H1 (cell line): ENCODE results near the gene NFYA. TPM values are rescaled to one million over a fixed set of nuclear protein-coding genes. Genes with fewer than 3 reads are reported as not detected.

Source experiments
- CTCF ChIA-PET: fragments of 300-600 bp; sonication (Branson Sonifier 250); formaldehyde crosslinking; loops from one replicate; lab custom pipeline; 2021; ENCODE audit not compliant: partially characterized antibody; lab: Charles Lee
- POLR2A ChIA-PET: fragments of 300-600 bp; sonication (Branson Sonifier 250); formaldehyde crosslinking; loops from one replicate; lab custom pipeline; 2021; ENCODE audit warnings: inconsistent platforms; ENCODE audit not compliant: partially characterized antibody; lab: Charles Lee
- DNase-seq, 2 experiments: peaks; one replicate each; pipeline versions ENCODE4 v3.0.0 to v3.0.0-alpha.2; 2010 to 2022; ENCODE audit warnings: low spot score in 2 of 2, low read depth in 1 of 2, mixed read lengths in 1 of 2
- FAIRE-seq: peaks from 2 replicates; lab custom pipeline; 2011; peaks lifted over from hg19 to GRCh38; lab: Jason Lieb, UNC
- H2AFZ ChIP-seq: 2 replicates; pipeline ENCODE4 v1.8.1; 2012; ENCODE audit warnings: low read length, inconsistent platforms
- H2AK5ac ChIP-seq: 2 replicates; pipeline ENCODE4 v1.6.1; 2013; ENCODE audit warnings: low read depth, low read length
- H2BK120ac ChIP-seq: replicated peaks from 2 replicates; pipeline ENCODE3; 2013; ENCODE audit warnings: low read depth, low read length, inconsistent platforms
- H2BK12ac ChIP-seq: 2 replicates; pipeline ENCODE4 v1.6.1; 2013; ENCODE audit warnings: low read depth, low read length
- H2BK15ac ChIP-seq: 2 replicates; pipeline ENCODE4 v1.6.1; 2013; ENCODE audit warnings: low read length
- H2BK20ac ChIP-seq: 2 replicates; pipeline ENCODE4 v1.6.1; 2013; ENCODE audit warnings: low read length
- H2BK5ac ChIP-seq: 2 replicates; pipeline ENCODE4 v1.6.1; 2013; ENCODE audit warnings: low read depth, low read length
- H3K14ac ChIP-seq: 2 replicates; pipeline ENCODE4 v1.6.1; 2013; ENCODE audit warnings: inconsistent platforms; ENCODE audit not compliant: insufficient read length
- H3K18ac ChIP-seq: 2 replicates; pipeline ENCODE4 v1.6.1; 2013; ENCODE audit warnings: low read length; ENCODE audit errors: extremely low read depth
- H3K23ac ChIP-seq: 2 replicates; pipeline ENCODE4 v1.6.1; 2013; ENCODE audit warnings: inconsistent platforms; ENCODE audit not compliant: insufficient read length
- H3K23me2 ChIP-seq: 2 replicates; pipeline ENCODE4 v1.6.1; 2013; ENCODE audit warnings: low read depth, low read length
- H3K27ac ChIP-seq: 2 replicates; pipeline ENCODE4 v1.6.1; 2011; ENCODE audit warnings: low read depth, low read length, inconsistent platforms
- H3K27me3 ChIP-seq, 4 experiments: replicated peaks in 1 of 4; 1 replicate in 1 of 4; 2 replicates in 3 of 4; pipeline versions ENCODE4 v1.6.1 to v1.8.1; 2011 to 2013; ENCODE audit warnings: low read length in 3 of 4, mild to moderate bottlenecking in 3 of 4, inconsistent platforms in 2 of 4, mixed read lengths in 2 of 4, moderate library complexity in 1 of 4; ENCODE audit not compliant: control insufficient read depth in 3 of 4, insufficient read depth in 3 of 4; ENCODE audit errors: extremely low read depth in 1 of 4
- H3K36me3 ChIP-seq, 4 experiments: 2 replicates each; pipeline versions ENCODE4 v1.6.1 to v1.8.1; 2011 to 2013; ENCODE audit warnings: mild to moderate bottlenecking in 4 of 4, low read length in 3 of 4, moderate library complexity in 2 of 4, control low read depth in 1 of 4, inconsistent platforms in 1 of 4; ENCODE audit not compliant: insufficient read depth in 4 of 4, control insufficient read depth in 2 of 4
- H3K4ac ChIP-seq: replicated peaks from 2 replicates; pipeline ENCODE3; 2013; ENCODE audit warnings: low read length, low read depth, mixed read lengths, inconsistent platforms; ENCODE audit not compliant: insufficient read length
- H3K4me1 ChIP-seq, 4 experiments: replicated peaks in 1 of 4; 1 replicate in 1 of 4; 2 replicates in 3 of 4; pipeline versions ENCODE4 v1.6.1 to v1.8.1; 2011 to 2013; ENCODE audit warnings: low read length in 3 of 4, inconsistent platforms in 2 of 4, mixed read lengths in 1 of 4; ENCODE audit not compliant: insufficient read depth in 4 of 4, control insufficient read depth in 3 of 4
- H3K4me2 ChIP-seq, 2 experiments: 2 replicates each; pipeline versions ENCODE4 v1.6.1 to v1.8.1; 2011 to 2013; ENCODE audit warnings: low read depth in 2 of 2, low read length in 2 of 2, control low read depth in 1 of 2, inconsistent platforms in 1 of 2, mild to moderate bottlenecking in 1 of 2; ENCODE audit not compliant: insufficient read depth in 1 of 2
- H3K4me3 ChIP-seq, 4 experiments: fragments of 200-600, 300-600 bp in 1 of 4; sonication (generic), shearing (Covaris generic), sonication (Bioruptor Twin) in 1 of 4; 2 replicates each; pipeline versions ENCODE4 v1.5.1 to v1.8.1; 2011 to 2016; ENCODE audit warnings: low read length in 4 of 4, low read depth in 3 of 4, control low read depth in 2 of 4, inconsistent platforms in 2 of 4, mild to moderate bottlenecking in 2 of 4, mixed read lengths in 1 of 4, moderate library complexity in 1 of 4; ENCODE audit not compliant: insufficient read depth in 2 of 4; ENCODE audit errors: extremely low read depth in 1 of 4
- H3K56ac ChIP-seq: replicated peaks from 2 replicates; pipeline ENCODE3; 2013; ENCODE audit warnings: low read depth, mild to moderate bottlenecking, mixed read lengths, low read length, inconsistent platforms; ENCODE audit not compliant: insufficient read length
- H3K79me1 ChIP-seq: 2 replicates; pipeline ENCODE4 v1.6.1; 2013; ENCODE audit warnings: low read depth, low read length, control low read depth
- H3K79me2 ChIP-seq, 2 experiments: 2 replicates each; pipeline versions ENCODE4 v1.6.1 to v1.8.1; 2012 to 2013; ENCODE audit warnings: low read length in 2 of 2, mild to moderate bottlenecking in 2 of 2, inconsistent platforms in 1 of 2; ENCODE audit not compliant: insufficient read depth in 2 of 2, control insufficient read depth in 1 of 2
- H3K9ac ChIP-seq, 4 experiments: replicated peaks in 1 of 4; 1 replicate in 1 of 4; 2 replicates in 3 of 4; pipeline versions ENCODE4 v1.6.1 to v1.8.1; 2011 to 2013; ENCODE audit warnings: low read depth in 3 of 4, low read length in 3 of 4, control low read depth in 2 of 4, mild to moderate bottlenecking in 2 of 4, moderate library complexity in 2 of 4, inconsistent platforms in 1 of 4; ENCODE audit errors: extremely low read depth in 1 of 4
- H3K9me3 ChIP-seq, 2 experiments: 2 replicates each; pipeline versions ENCODE4 v1.6.1 to v1.8.1; 2012 to 2013; ENCODE audit warnings: mild to moderate bottlenecking in 2 of 2, moderate library complexity in 2 of 2, control low read depth in 1 of 2, inconsistent platforms in 1 of 2, low read depth in 1 of 2, low read length in 1 of 2, mixed read lengths in 1 of 2; ENCODE audit not compliant: insufficient read depth in 2 of 2
- H4K20me1 ChIP-seq, 2 experiments: replicated peaks in 1 of 2; 2 replicates each; pipeline versions ENCODE3 to v1.8.1; 2011 to 2013; ENCODE audit warnings: inconsistent platforms in 2 of 2, low read length in 2 of 2, mild to moderate bottlenecking in 1 of 2; ENCODE audit not compliant: insufficient read depth in 2 of 2, control insufficient read depth in 1 of 2
- H4K5ac ChIP-seq: 2 replicates; pipeline ENCODE4 v1.6.1; 2013; ENCODE audit warnings: low read length, low read depth, mixed read lengths, inconsistent platforms; ENCODE audit not compliant: insufficient read length
- H4K8ac ChIP-seq: 2 replicates; pipeline ENCODE4 v1.8.0; 2013; ENCODE audit warnings: mild to moderate bottlenecking, moderate library complexity, low read length, inconsistent platforms; ENCODE audit not compliant: insufficient read depth; ENCODE audit errors: extremely low read depth
- H4K91ac ChIP-seq: replicated peaks from 2 replicates; pipeline ENCODE3; 2013; ENCODE audit warnings: low read length, mixed read lengths, inconsistent platforms; ENCODE audit not compliant: insufficient read length
- BACH1 ChIP-seq: IDR thresholded peaks from 2 replicates; pipeline ENCODE4 v1.6.1; 2012; ENCODE audit warnings: low read length, improper control_type of control experiment
- BRCA1 ChIP-seq: IDR thresholded peaks from 2 replicates; pipeline ENCODE4 v1.6.1; 2012; ENCODE audit warnings: low read depth, low read length, improper control_type of control experiment
- CBX8 ChIP-seq: fragments of 300-800, 300-1000 bp; sonication (generic); IDR thresholded peaks from 2 replicates; pipeline ENCODE4 v1.7.1; 2016; ENCODE audit warnings: low read depth, low read length, borderline replicate concordance
- CHD2 ChIP-seq: IDR thresholded peaks from 2 replicates; pipeline ENCODE4 v1.6.1; 2012; ENCODE audit warnings: low read length, improper control_type of control experiment
- GTF2F1 ChIP-seq: IDR thresholded peaks from 2 replicates; pipeline ENCODE4 v1.6.1; 2012; ENCODE audit warnings: low read depth, low read length, improper control_type of control experiment, borderline replicate concordance
- NANOG ChIP-seq: IDR thresholded peaks from 2 replicates; pipeline ENCODE4 v1.6.1; 2011; ENCODE audit warnings: low read length, low read depth, mild to moderate bottlenecking, inconsistent platforms; ENCODE audit not compliant: insufficient read depth, poor library complexity, severe bottlenecking
- RXRA ChIP-seq: IDR thresholded peaks from 2 replicates; pipeline ENCODE4 v1.6.1; 2011; ENCODE audit warnings: low read depth, mild to moderate bottlenecking, low read length, moderate library complexity; ENCODE audit not compliant: insufficient read depth
- SP1 ChIP-seq: IDR thresholded peaks from 2 replicates; pipeline ENCODE4 v1.6.1; 2011; ENCODE audit warnings: low read depth, low read length
- SP2 ChIP-seq: IDR thresholded peaks from 2 replicates; pipeline ENCODE4 v1.6.1; 2012; ENCODE audit warnings: mild to moderate bottlenecking, low read length, inconsistent platforms
- YY1 ChIP-seq: IDR thresholded peaks from 2 replicates; pipeline ENCODE4 v1.6.1; 2011; ENCODE audit warnings: low read depth, mild to moderate bottlenecking, low read length
- WGBS, 2 experiments: shearing (Covaris generic) in 1 of 2; methylation state at CpG; one replicate each; pipeline versions ENCODE4 v1.1.6 to v1.1.7; 2013 to 2015; ENCODE audit warnings: low lambda C conversion rate in 2 of 2, mixed read lengths in 2 of 2, inconsistent platforms in 1 of 2, low coverage in 1 of 2, missing lambda C conversion rate in 1 of 2; ENCODE audit not compliant: insufficient replicate concordance in 2 of 2, insufficient coverage in 1 of 2, insufficient read length in 1 of 2; ENCODE audit errors: extremely low coverage in 1 of 2, missing lambda C conversion rate in 1 of 2; 5-methylcytosine and 5-hydroxymethylcytosine counted together
- polyA plus RNA-seq, 7 experiments: library from polyadenylated mRNA; depleted of rRNA in 3 of 7; stranded (reverse) in 5 of 7; unstranded in 2 of 7; fragments of >200 nt in 5 of 7; fragments of 200-250 nt in 2 of 7; gene quantifications; 1 replicate in 5 of 7; 2 replicates in 1 of 7; 4 replicates in 1 of 7; pipeline versions ENCODE4 v1.2.1 to v1.2.3, GENCODE V29; 2011 to 2013; ENCODE audit warnings: missing spikeins in 2 of 7, mixed read lengths in 2 of 7
- total RNA-seq: library from RNA; stranded (reverse); fragmentation: NEBNext Ultra II Directional; extraction: Animal tissue kit (Norgen Biotek cat#: 25700); gene quantifications from 2 replicates; pipeline ENCODE4 v1.2.1, GENCODE V29; 2021

NFYA gene
- total and polyA plus RNA-seq, 2 of the 8 experiments (the other 6 are each of a cell fraction or from before 2014, with no cell fraction given), result 19.8 to 33.7 TPM

GRCh38 chr6:41120058-41120457, 47.3 kb downstream of the NFYA start:
- no peak overlapping the region for H2BK12ac ChIP-seq
- no peak overlapping the region for H2BK5ac ChIP-seq
- H3K14ac ChIP-seq, result no peak overlapping the region
- ChIA-PET POLR2A (no interaction called here), CTCF (interaction anchor here (0.6 to 0.8 kb wide), 2 partner anchors 63 to 72 kb away, joined by 3 read pairs; no protein-coding TSS in a partner anchor)
- no peak overlapping the region for H4K5ac ChIP-seq
- no peak overlapping the region for H4K8ac ChIP-seq
- no peak overlapping the region for H3K56ac ChIP-seq
- H3K27me3 ChIP-seq, result no peaks in the 10 kb centered on the region
- no peak overlapping the region for H3K4ac ChIP-seq
- H3K18ac ChIP-seq, result no peak overlapping the region
- H2BK120ac ChIP-seq, result no peak overlapping the region
- no peak overlapping the region for H2BK20ac ChIP-seq
- H3K79me1 ChIP-seq, result no peaks in the 10 kb centered on the region
- H3K23ac ChIP-seq, result no peak overlapping the region
- no peak overlapping the region for H3K9ac ChIP-seq
- H4K91ac ChIP-seq, result no peak overlapping the region
- H3K4me1 ChIP-seq, result no peaks in the 10 kb centered on the region
- H3K23me2 ChIP-seq, result no peaks in the 10 kb centered on the region
- H3K36me3 ChIP-seq, result no peaks in the 10 kb centered on the region; a peak in 1 of 8 replicates
- no peaks in the 10 kb centered on the region for H4K20me1 ChIP-seq
- TF ChIP-seq CBX8 (no peak), BACH1 (no peak), GTF2F1 (no peak), YY1 (no peak), RXRA (no peak), SP1 (no peak), NANOG (no peak), CHD2 (no peak), BRCA1 (no peak), SP2 (no peak)
- DNase-seq (no peak), FAIRE-seq (no peak)
- no peak overlapping the region for H2BK15ac ChIP-seq
- H2AFZ ChIP-seq, result no peak overlapping the region
- H3K9me3 ChIP-seq, result no peaks in the 10 kb centered on the region
- H2AK5ac ChIP-seq, result no peak overlapping the region
- no peaks in the 10 kb centered on the region for H3K79me2 ChIP-seq
- no peak overlapping the region for H3K4me3 ChIP-seq
- H3K27ac ChIP-seq, result no peak overlapping the region
- H3K4me2 ChIP-seq, result no peak overlapping the region
- WGBS, 2 experiments, result 83% methylated on average over 1 of the region's 1 CpG; no CpG with 5 or more reads in 1 of the 2 experiments
